ENCODE data around the gene FCN1.

- TF ChIP-seq CTCF (IDR thresholded peaks at IDR 0.05) (no peak), POLR2A (IDR thresholded peaks at IDR 0.05) (no peak)
These were observed 54.3 kb downstream of the FCN1 start for GRCh38 chr9:134863306-134863902.
